Keratinocyte (primary cell): Measurements from ENCODE around the gene SNAP29.

Source experiments
- EZH2 ChIP-seq: IDR thresholded peaks from one replicate; pipeline ENCODE4 v1.6.1; 2012; ENCODE audit warnings: inconsistent platforms, mild to moderate bottlenecking, low read length, moderate library complexity
- TF ChIP-seq, protein P1 (sequence below), 3 experiments: IDR thresholded peaks in 1 of 3; conservative IDR thresholded peaks in 1 of 3; optimal IDR thresholded peaks in 1 of 3; 2 replicates in 2 of 3; 3 replicates in 1 of 3; pipeline versions ENCODE3 to v1.5.1; 2011; ENCODE audit warnings: low read length in 3 of 3, mild to moderate bottlenecking in 3 of 3, moderate library complexity in 2 of 3, control low read depth in 1 of 3, inconsistent platforms in 1 of 3; ENCODE audit not compliant: insufficient read depth in 2 of 3; ENCODE audit errors: extremely low read depth in 1 of 3

DNA sequence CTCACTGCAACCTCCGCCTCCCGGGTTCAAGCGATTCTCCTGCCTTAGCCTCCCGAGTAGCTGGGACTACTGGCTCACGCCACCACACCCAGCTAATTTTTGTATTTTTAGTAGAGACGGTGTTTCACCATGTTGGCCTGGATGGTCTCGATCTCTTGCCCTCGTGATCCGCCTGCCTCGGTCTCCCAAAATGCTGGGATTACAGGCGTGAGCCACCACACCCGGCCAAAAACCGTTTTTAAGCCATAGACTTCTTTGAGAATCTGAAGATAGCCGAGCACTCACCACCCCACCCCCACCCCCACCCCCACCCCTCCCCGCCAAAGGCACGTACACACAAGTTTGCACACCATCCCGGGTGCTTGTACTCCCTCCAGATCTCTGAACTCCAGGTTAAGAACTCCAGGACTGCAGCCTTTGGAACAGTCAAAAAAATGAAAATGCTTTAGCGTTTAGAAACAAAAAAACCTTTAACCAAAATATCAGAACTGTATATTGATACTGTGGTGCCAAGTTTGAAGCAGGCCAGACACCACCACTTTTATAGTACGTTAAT lies 59.9 kb downstream of the SNAP29 start:
- TF ChIP-seq, protein P1, sequence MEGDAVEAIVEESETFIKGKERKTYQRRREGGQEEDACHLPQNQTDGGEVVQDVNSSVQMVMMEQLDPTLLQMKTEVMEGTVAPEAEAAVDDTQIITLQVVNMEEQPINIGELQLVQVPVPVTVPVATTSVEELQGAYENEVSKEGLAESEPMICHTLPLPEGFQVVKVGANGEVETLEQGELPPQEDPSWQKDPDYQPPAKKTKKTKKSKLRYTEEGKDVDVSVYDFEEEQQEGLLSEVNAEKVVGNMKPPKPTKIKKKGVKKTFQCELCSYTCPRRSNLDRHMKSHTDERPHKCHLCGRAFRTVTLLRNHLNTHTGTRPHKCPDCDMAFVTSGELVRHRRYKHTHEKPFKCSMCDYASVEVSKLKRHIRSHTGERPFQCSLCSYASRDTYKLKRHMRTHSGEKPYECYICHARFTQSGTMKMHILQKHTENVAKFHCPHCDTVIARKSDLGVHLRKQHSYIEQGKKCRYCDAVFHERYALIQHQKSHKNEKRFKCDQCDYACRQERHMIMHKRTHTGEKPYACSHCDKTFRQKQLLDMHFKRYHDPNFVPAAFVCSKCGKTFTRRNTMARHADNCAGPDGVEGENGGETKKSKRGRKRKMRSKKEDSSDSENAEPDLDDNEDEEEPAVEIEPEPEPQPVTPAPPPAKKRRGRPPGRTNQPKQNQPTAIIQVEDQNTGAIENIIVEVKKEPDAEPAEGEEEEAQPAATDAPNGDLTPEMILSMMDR (optimal IDR thresholded peaks at IDR 0.05 in 1 of 3, IDR thresholded peaks at IDR 0.05 in 1 of 3, conservative IDR thresholded peaks at IDR 0.05 in 1 of 3; ENCODE audit: extremely low read depth in 1 of 3, insufficient read depth in 2 of 3, low read length in 3 of 3): no peak
- TF ChIP-seq EZH2: no peak
